ENCODE data around the gene CACTIN. TPM values are rescaled to one million over a fixed set of nuclear protein-coding genes. Genes with fewer than 3 reads are reported as not detected.

The CACTIN gene
- total RNA-seq, 4 donors from 2014 or later = 21.1 to 46.5 (median 33.6) TPM

- no peak for DNase-seq (ENCODE audit: low spot score in 2 of 2)
- H3K4me3 ChIP-seq (ENCODE audit: low read depth, poor library complexity, severe bottlenecking) = no peak overlapping the region
- TF ChIP-seq CTCF (IDR thresholded peaks at IDR 0.05) (no peak), POLR2A (IDR thresholded peaks at IDR 0.05) (no peak)
- intact Hi-C loops (cut with DNase I; ENCODE audit: low total_unique reads) = no loop called here
- 61 to 73% methylated on average over 40 of the region's 40 CpGs for WGBS, 2 donors
Measured at GRCh38 chr19:3671680-3672574, 45.3 kb upstream of the CACTIN start.

GRCh38 chr19:3670796-3671679, 44.4 kb upstream of the CACTIN start:
- no peak overlapping the region for H3K4me3 ChIP-seq (ENCODE audit: low read depth, poor library complexity, severe bottlenecking)
- 53 to 64% methylated on average over 40 to 44 of the region's 45 CpGs for WGBS, 2 donors
- intact Hi-C loops (cut with DNase I; ENCODE audit: low total_unique reads) = no loop called here
- DNase-seq (ENCODE audit: low spot score in 2 of 2) = peak; percentile 46 to 93
- no peak for TF ChIP-seq POLR2A (IDR thresholded peaks at IDR 0.05)
- TF ChIP-seq CTCF (IDR thresholded peaks at IDR 0.05) = no peak

- intact Hi-C loops (cut with DNase I; ENCODE audit: low total_unique reads) = no loop called here
- no peak overlapping the region for H3K4me3 ChIP-seq (ENCODE audit: low read depth, poor library complexity, severe bottlenecking)
Measured at GRCh38 chr19:3669947-3670795, 43.6 kb upstream of the CACTIN start.

GRCh38 chr19:3669082-3669946, 42.7 kb upstream of the CACTIN start:
- intact Hi-C loops (cut with DNase I; ENCODE audit: low total_unique reads) = no loop called here
- H3K4me3 ChIP-seq (ENCODE audit: low read depth, poor library complexity, severe bottlenecking) = no peak overlapping the region
- WGBS, 2 donors = 61 to 73% methylated on average over 38 to 39 of the region's 39 CpGs
- DNase-seq (ENCODE audit: low spot score in 2 of 2) = no peak
- TF ChIP-seq POLR2A (IDR thresholded peaks at IDR 0.05) = no peak
- no peak for TF ChIP-seq CTCF (IDR thresholded peaks at IDR 0.05)

More at GRCh38 chr19:3669947-3670795, 43.6 kb upstream of the CACTIN start:
- TF ChIP-seq CTCF (IDR thresholded peaks at IDR 0.05) (no peak), POLR2A (IDR thresholded peaks at IDR 0.05) (no peak)
- DNase-seq (ENCODE audit: low spot score in 2 of 2) = peak; percentile 59 to 94
- WGBS, 2 donors = 45 to 48% methylated on average over 20 to 28 of the region's 33 CpGs

All from lower leg skin (tissue), 4 donors.